SH-SY5Y (cell line): ENCODE measurements around the gene RBM38.

Experiments used
- GATA2 ChIP-seq: IDR thresholded peaks from 2 replicates; pipeline ENCODE4 v1.6.1; 2011; ENCODE audit warnings: mild to moderate bottlenecking, low read depth, low read length
- GATA3 ChIP-seq: IDR thresholded peaks from 2 replicates; pipeline ENCODE4 v1.6.1; 2011; ENCODE audit warnings: low read depth, mild to moderate bottlenecking, low read length, moderate library complexity

DNA sequence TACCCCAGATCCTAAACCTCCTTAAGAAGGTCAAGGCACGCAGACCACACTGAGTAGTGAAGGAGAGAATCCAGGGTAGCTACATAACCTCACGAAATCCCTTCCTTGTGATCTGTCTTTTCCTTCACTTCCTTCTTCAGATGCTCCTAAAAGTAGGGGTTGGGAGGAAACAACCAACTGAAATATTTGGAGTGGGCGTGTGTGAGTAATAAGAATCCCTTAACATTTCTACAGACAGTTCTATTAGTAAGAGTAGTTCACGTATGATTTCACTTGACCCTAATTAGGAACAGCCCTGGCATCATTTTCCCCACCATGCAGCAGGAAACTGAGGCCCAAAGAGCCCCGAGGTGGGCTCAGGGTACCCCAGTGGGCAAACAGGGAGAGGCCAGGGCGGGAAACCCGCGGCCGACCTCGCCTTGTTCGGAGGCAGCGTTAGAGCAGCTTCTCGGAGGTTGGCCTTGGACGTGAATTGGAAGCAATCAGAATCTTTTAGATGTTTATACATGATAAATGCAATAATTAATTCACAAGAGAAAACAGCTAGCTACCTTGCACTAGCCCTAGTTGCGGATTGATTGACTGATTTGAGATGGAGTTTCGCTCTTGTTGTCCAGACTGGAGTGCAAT lies 41.0 kb upstream of the RBM38 start:
- no peak for TF ChIP-seq GATA3
- no peak for TF ChIP-seq GATA2
